ENCODE results near the gene CAMTA1. TPM values are rescaled to one million over a fixed set of nuclear protein-coding genes. Genes with fewer than 3 reads are reported as not detected.
"Not testable (repeated sequence)": the region's sequence is repeated elsewhere in the genome, so short reads cannot be mapped to it uniquely, and the experiment has no call there.

Gene CAMTA1
- total RNA-seq, 1 donor from 2014 or later: 40.9 TPM

DNA sequence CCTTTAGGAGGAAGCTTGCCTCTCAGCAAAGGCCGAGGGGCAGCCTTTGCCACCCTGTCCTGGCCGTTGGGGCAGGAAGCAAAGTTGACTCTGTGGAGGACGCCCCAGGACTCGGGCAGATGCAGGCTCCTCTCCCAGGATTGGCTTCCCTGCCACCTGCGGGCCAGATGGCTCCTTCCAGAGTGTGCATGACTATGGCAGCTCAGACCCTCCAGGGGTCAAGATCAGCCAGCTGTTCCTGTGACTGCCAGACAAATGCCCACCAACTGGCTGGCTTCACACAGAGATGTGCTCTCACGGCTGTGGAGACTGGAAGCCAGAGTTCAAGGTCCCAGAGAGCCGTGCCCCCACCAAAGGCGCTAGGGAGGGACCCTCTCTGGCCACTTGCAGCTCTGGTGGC, 898.9 kb downstream of the CAMTA1 start:
- DNase-seq (ENCODE audit: low read depth in 2 of 2): no peak

DNA sequence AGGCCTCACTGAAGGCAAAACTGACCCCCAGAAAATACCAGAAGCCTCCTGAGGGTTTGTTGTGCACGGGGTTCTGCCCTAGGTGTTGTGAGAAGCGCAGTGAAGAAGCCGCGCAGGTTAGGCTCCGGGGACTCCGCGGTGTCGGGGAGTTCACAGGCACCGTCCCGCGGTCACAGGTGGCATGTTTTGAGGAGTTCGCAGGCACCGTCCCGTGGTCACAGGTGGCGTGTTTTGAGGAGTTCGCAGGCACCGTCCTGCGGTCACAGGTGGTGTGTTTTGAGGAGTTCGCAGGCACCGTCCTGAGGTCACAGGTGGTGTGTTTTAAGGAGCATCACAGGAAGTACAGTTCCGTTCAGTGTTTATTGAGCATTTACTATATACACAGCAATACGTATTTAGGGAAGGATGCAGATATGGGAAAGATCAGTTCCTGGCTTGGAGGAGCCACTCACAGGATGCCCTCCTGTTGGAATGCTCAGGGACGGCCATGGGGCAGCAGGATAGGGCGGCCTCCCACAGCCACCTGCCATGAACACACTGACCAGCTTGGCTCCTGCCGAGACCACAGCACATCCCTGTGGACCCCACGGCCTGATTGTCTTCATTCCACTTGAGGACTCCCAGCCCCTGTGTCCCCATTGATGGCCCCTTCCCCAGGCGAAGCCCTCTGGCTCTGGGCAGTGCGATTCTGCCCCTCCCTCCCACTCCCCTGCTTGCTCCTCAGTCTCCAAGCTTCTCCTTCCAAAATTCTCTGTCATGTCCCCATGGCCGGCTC, 899.8 kb downstream of the CAMTA1 start:
- no peak for DNase-seq (ENCODE audit: low read depth in 2 of 2)

DNA sequence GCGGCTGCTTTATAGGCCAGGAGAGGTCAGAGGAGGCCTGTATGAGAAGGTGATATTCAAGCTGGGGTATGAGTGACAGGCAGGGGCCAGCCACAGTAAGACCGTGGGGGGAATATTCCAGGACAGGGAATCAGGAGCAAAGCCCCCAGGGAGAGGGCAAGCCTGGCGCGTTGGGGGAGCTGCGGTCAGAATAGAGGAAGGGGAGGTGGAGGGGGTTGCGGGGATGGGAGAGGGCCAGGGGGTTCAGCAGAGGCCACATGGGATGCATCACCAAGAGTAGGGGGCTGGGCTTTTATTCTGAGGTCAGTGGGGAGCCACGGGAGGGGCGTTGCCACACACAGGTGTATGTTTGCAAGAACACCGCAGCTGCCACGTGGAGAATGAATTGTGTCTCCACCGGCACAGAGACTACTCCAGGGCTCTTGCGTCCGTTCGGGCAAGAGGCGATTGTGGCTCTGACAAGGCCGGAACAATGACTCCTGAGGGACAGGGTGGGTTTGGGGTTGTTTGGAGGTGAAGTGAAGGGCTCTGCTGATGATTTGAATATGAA, 901.1 kb downstream of the CAMTA1 start:
- no peak for DNase-seq (ENCODE audit: low read depth in 2 of 2)

DNA sequence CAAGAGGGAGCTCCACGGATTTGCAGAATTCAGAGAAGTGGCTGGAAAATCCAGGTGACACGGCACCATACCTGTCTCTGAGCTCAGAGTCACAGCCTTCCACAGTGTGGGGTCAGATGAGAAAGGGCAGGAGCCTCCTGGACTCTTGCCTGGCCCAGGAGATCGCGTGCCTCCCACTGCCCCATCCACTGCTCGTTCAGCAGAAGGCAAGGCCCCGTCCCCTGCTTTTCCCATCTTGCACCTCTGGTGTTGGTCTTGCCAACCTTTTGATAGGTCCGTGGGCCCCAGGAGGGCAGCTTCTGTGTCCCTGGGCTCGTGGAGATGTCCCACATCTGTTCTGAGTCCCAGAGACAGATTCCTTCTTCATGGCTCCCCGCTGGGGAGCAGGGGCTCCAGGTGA, 902.2 kb downstream of the CAMTA1 start:
- no peak for DNase-seq (ENCODE audit: low read depth in 2 of 2)

DNA sequence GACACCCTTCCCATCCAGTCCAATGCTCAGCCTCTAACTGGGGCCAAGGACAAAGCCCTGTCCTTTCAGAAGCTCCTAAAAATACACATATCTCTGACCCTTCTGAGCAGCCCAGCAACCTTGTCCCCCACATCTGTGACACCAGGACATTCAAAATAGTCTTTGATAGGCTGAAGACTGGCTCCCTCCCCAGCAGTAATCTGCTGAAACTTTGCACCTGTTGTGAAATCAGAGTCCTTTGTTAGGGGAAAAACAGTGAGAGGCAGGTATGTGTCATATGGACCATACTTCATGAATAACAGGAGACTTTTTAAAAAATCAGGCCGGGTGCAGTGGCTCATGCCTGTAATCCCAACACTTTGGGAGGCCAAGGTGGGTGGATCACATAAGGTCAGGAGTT, 903.4 kb downstream of the CAMTA1 start:
- no peak for DNase-seq (ENCODE audit: low read depth in 2 of 2)

DNA sequence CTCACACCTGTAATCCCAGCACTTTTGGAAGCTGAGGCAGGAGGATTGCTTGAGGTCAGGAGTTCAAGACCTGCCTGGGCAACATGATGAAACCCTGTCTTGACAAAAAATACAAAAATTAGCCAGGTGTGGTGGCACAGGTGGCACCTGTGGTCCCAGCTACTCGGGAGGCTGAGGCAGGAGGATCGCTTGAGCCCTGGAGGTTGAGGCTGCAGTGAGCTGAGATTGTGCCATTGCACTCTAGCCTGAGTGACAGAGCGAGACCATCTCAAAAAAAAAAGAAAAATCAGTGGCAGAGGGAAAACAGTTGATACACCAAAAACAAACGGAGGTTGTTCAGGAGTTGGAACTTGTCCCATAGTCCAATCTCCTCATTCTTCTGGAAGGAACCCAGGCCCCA, 904.1 kb downstream of the CAMTA1 start:
- not testable (repeated sequence) for DNase-seq (ENCODE audit: low read depth in 2 of 2)

DNA sequence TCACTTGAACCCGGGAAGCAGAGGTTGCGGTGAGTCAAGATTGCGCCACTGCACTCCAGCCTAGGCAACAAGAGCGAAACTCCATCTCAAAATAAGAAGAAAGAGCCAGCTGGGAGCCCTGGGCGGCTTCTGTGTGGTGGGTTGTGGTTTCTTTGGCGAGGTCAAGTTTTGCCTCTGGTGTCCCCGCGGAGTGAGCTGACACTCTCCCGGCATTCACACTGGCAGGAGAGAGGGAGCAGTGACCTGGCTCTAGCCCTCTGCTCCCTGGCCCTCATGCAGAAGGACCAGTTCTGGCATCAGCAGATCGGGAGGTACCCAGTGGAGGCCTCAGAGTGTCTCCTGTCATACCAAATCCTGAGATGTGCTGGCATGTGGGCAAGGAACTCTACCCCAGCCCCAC, 904.8 kb downstream of the CAMTA1 start:
- DNase-seq (ENCODE audit: low read depth in 2 of 2): no peak

DNA sequence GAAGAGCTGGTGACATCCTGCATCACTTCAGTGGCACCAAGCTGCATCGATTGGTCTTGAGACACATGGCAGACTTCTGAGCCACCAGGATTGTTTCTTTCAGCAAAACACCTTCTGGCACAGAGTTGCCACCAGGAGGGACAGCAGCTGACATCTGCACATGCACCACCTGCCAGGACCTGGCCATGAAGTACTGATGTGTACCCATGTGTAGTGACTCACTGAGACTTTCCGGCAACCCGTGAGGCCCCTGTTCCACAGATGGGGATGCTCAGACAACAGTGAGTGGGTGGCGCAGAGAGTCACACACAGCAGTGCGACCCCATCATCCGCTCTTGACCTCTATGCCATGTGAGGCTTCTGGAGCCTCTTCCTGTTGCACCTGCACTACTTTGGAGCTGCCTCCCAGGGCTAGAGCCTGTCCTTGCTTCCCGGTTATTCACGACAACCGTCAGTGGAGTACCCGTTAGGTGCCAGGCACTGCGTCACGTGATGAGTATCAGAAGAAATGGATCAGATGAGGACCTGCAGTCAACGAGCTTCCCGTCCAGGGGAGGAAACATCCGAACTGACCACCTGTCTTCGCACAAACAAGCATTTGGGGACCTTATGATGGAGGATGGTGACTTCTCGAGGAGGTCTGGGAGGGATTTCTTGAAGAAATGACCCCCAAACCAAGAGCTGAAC, 905.4 kb downstream of the CAMTA1 start:
- DNase-seq (ENCODE audit: low read depth in 2 of 2): no peak

DNA sequence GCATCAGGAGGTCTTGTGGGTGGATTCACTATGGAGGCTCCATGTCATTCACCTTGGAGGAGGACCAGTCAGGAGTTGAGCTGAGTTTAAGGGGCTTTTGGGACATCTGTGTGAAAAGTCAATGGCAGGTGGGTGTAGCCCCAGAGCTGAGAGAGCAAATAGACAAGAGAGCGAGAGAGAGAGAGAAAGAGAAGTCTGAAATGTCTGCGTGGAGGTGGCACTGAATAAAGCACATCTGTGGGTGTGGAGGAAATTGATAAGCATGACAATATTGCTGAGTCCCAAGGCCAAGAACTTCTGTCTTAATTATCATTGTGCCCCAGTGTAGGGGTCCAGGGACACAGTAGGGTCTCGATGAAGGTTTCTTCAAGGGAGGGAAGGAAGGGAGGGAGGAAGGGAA, 906.3 kb downstream of the CAMTA1 start:
- no peak for DNase-seq (ENCODE audit: low read depth in 2 of 2)

DNA sequence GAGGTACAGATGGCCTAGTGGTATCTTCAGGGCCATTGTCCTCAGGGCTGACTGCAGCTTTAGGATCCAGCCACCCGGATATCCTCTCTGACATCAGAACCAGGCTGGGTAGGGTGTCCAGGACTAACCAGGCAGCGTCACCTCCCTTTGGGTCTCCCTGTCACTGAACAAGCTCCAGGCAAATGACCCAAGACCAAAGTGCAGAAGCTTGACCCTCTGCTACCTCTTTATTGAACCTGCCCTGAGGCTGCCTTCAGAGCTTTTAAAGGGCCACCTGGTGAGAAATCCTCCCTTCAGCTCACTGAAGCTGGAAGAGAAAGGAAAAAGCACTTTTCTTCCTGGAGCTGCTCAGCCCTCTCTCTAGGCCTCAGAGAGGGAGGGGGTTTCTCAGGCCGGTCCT, 906.8 kb downstream of the CAMTA1 start:
- DNase-seq (ENCODE audit: low read depth in 2 of 2): no peak

DNA sequence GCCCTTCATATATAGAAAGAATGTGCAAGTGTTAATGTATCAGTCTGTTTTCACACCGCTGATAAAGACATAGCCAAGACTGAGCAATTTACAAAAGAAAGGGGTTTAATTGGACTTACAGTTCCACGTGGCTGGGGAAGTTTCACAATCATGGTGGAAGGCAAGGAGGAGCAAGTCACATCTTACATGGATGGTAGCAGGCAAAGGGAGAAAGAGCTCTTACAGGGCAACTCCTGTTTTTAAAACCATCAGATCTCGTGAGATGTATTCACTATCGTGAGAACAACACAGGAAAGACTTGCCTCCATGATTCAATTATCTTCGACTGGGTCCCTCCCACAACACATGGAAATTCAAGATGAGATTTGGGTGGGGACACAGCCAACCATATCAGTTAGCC, 907.8 kb downstream of the CAMTA1 start:
- DNase-seq (ENCODE audit: low read depth in 2 of 2): not testable (repeated sequence)

DNA sequence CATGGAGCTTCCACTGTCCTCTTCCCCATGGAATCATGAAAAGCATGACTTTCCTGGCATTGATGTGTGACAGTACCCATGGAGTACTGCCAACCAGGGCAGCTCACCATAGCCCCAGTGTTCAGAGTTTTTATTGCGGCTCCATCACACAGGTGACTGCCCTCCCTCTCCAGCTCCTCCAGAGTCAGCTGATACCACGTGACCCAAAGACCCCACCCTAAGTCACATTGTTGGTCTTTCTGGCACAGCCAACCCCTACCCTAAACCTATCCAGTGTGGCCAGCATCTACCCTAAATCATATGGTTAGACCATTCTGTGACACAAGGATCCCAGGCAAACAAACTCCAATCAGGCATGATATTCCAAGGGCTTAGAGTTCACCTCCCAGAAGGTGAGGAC, 908.4 kb downstream of the CAMTA1 start:
- no peak for DNase-seq (ENCODE audit: low read depth in 2 of 2)

DNA sequence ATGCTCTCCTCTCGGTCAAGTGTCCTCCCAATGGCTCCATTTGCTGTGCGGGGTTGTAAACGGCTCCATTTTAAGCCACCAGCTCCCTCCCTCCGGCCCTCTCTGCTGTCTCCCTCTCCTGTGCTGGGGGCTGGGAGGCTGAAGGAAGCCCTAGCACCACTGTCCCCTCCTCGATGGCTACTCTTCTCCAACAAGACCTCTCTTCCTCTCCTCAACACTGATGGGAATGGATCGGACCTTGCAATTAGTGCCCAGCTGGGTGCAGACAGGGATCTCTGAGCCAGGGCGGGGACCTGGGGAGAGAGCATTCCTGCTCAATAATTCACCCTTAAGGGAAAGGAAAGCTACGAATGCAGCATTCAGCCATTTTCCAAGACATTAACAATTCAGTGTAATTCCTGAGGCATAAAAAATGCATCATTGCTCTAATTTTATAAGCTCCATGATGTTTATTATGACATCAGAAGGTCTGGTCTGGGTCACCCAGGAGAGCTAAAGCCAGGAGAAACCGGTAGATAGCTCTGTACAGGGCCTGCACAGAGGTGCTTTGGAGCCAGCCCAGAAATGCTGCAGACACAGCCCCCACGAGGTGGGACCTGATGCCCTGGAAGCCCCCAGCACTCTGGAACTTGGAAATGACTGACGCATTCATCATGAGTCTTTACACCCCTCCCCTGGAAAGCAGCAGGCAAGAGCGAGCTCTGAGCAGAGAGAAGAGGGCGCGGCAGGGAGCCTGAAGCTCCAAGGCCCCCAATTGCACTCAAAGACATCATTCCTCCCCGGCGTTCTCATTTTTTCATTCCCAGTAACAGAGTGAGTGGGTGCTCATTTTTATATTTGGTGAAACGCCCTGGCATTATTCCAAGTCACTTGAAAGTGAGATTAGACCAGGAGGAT, 909.6 kb downstream of the CAMTA1 start:
- no peak for DNase-seq (ENCODE audit: low read depth in 2 of 2)

DNA sequence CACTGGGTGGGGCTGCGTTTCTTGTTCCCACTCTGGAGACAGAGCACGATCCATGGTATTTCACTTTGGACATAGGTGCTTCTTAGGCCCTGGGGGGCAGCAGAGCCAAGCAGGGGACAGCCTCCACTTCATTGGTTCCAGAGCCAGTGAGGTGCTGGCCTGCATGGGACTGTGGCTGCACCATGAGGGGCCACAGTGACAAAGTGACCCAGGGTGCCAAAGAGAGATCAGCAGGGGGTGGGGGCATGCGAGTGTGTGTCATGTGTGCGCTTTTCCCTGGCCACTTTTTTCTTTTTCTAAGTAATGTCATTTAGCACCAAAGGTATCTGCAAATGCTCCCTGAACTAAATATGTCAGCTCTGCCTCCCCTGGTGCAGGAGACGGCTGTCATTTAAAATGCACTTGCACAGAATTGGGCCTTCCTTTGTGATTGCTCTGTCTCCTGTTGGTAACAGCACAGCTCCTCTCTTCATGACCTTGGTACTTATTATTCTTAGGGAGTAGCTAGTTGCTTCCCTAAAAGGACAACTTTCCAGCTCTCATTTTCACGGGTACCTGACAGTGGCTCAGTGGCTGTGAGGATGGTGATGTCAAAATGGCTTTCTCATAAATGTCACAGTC, 910.4 kb downstream of the CAMTA1 start:
- no peak for DNase-seq (ENCODE audit: low read depth in 2 of 2)

DNA sequence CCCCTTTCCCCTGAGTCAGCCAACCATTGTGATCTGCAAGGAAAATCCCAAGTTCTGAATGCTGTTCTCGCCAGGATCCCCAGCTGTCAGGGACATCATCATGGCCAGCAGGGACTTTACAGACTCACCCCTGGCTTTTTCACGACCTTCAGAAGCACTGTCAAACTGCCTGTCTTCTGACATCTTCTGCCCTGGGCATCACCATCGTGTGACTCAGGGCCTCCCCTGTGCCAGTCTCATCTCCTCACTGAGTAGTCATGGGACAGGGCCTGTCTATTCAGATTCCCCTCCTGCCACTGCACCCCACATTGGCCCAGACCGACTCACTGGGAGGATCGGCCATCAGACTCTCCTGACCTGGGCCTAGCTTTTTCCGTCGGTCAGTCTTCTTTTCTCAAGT, 913.4 kb downstream of the CAMTA1 start:
- no peak for DNase-seq (ENCODE audit: low read depth in 2 of 2)

DNA sequence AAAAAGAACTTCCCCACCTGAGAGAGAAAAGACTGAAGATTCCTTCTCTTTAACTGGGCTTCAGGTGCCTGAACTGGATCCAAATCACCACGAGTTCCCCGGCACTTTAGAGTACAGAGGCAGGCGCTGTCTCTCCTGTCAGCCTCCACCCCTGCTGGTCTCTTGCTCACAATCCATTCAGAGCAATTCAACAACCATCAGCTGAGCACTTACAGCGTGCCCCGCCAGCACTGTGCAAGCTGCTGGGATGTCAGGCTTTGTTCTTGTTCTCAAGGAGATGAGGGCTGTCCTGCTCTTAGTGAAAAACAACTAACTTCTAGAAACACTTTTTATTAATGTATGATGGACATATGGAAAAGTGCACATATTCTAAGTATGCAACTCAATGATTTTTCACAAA, 917.1 kb downstream of the CAMTA1 start:
- DNase-seq (ENCODE audit: low read depth in 2 of 2): no peak

DNA sequence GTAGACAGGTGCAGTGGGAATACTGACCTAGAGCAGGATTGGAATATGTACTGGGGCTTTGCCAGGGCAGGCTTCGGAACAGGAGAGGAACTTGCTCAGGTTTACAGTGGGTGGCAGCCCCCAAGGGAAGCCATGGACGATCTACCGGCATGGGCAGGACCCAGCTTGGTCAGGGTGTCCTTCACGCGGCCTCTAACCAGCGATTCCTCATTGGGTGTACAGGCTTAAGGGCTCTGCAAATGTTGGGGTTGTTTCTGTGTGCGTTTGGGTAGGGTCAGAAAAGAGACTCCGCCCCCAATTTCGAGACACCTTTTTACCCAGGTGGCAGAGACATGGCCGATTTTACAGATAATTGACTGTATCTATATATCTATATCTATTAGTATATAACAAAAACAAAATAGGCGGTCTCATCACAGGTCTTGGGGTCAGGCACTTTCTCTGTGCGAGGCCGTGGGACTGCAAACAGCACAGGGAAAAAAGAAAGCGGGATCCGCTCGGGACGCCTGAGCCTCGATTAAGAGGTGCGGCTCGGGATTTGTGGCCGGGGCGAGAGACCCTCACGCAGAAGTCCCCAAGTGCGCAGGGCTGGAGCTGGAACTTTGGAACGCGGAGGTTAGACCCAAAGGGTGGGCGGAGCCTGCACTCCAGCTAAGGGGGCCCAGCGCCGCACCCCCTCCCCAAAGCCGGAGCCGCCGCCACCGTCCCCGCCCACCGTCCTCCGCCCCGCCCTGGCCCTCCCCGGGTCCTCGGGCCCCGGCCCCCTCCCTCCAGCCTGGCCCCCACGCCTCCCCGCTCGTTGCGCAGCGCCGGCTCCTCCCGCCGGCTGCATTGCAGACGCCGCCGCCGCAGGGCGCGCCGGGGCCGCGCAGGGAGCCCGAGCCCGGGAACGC, 918.3 kb downstream of the CAMTA1 start:
- no peak for DNase-seq (ENCODE audit: low read depth in 2 of 2)

DNA sequence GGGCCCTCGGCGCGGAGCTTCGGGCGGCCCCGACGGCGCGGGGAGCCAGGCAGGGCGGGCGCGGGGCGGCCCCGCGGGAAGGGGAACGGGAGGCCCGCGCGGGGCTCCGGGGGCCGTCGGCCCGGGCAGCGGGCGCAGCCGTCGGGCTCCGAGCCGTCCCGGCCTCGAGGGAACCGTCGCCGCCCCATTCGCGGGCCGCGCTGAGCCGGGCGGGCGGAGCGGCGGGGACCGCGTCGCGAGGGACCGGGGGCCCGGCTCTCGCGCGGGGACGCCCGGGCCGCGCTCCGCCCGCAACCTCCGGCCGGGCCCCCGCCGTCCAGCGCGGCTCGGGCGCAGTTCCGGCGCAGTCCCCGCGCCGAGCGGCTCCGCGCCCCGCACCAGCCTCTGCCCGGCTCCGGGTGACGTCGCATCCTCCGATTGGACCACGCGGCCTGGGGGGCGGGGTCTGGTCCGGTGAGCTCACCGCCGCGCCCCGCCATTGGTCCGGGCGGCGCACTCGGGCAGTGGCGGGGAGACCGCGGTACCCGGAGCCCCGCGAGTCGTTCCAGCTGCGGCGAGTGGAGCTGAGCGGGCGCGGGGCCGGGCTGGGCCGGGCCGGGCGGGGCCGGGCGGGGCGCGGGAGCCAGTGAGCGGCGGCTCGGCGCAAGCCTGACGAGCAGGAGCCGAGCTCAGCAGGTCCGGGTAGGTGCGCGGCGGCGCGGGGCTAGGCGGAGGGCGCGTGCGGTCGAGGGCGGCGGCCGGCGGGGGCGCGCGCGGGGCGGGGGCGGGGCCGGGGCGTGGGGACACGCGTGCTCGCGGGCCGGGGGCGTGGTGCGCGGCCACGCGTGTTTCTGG, 919.2 kb downstream of the CAMTA1 start:
- DNase-seq (ENCODE audit: low read depth in 2 of 2): peak; percentile 90 to 93

DNA sequence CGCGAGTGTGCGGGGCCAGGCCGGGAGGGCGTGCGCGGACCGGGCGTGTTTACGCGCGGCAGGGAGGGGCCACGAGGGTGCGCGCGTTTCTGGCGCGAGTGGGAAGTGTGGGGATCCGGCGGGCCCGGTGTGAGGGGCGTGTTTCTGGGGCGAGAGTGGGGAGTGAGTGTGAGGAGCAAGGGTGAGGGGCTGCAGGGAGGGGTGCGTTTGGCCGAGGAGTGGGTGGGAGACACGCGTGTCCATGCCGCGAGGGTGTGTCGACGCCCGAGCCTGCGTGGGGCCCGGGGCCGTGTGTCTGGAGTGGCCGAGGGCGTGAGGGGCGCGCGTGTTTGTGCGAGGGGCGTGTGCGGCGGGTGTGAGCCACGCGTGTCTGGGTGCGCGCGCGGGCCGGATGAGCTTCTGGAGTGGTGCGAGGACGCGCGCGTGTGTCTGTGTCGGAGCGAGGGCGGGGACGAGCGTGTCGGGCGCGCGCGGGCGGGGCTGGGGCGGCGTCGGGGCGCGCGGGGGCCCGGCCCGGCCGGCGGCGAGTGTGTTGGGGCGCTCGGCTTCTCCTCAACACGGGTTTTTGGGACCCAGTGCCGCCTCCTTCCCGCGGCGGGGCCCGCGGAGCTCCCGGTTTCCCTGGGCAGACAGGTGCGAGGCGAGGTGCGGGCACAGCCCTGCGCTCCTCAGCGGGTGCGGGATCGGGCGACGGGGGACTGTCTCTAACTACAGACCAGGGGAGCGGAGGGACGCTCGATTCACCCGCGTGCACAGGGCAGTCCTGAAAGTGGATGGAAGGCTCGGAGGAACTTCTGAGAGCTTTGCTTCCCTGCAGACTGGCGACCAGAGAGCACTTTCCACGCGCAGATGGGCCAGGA, 920.0 kb downstream of the CAMTA1 start:
- DNase-seq (ENCODE audit: low read depth in 2 of 2): no peak

Data from lung microvascular endothelial cell (primary cell).